Psoas muscle (tissue), 8 donors: Measurements from ENCODE around the gene NPRL2. TPM values are rescaled to one million over a fixed set of nuclear protein-coding genes. Genes with fewer than 3 reads are reported as not detected.

Experiments used
- ATAC-seq, 4 donors: fragments of 200-7000 bp; cut with Tn5 transposase; one replicate each; pipeline ENCODE4 v1.9.1; 2020; ENCODE audit warnings: moderate library complexity in 3 of 4, mild to moderate bottlenecking in 2 of 4
- DNase-seq, 2 donors: peaks; one replicate each; pipeline ENCODE4 v3.0.0-alpha.2; 2020
- H3K27ac ChIP-seq: fragments of 200-600 bp; one replicate; pipeline ENCODE4 v1.8.0; 2022
- H3K27me3 ChIP-seq, 3 donors: fragments of 200-600 bp in 1 of 3; one replicate each; pipeline versions ENCODE4 v1.6.1 to v1.8.0; 2013 to 2022; ENCODE audit warnings: low read length in 2 of 3, mild to moderate bottlenecking in 2 of 3, moderate library complexity in 1 of 3; ENCODE audit not compliant: insufficient read depth in 3 of 3
- H3K36me3 ChIP-seq, 2 donors: fragments of 200-600 bp in 1 of 2; one replicate each; pipeline versions ENCODE4 v1.6.1 to v1.8.0; 2013 to 2022; ENCODE audit warnings: low read depth in 1 of 2, mild to moderate bottlenecking in 1 of 2, moderate library complexity in 1 of 2; ENCODE audit not compliant: insufficient read depth in 1 of 2
- H3K4me1 ChIP-seq: fragments of 200-600 bp; one replicate; pipeline ENCODE4 v1.8.0; 2022
- H3K4me3 ChIP-seq: fragments of 200-600 bp; one replicate; pipeline ENCODE4 v1.8.0; 2022; ENCODE audit warnings: mild to moderate bottlenecking
- H3K9me3 ChIP-seq: fragments of 200-600 bp; one replicate; pipeline ENCODE4 v1.8.0; 2022
- WGBS, 3 donors: extraction: QIAGEN DNeasy Blood & Tissue Kit; methylation state at CpG; one replicate each; pipeline versions ENCODE4 v1.1.6 to v1.1.7; 2013; 5-methylcytosine and 5-hydroxymethylcytosine counted together
- intact Hi-C, 2 donors: fragments of 100-400 bp; cut with DNase I; formaldehyde crosslinking; loops; one replicate each; pipeline versions ENCODE4 v1.11.0 to v1.14.2; 2022
- polyA plus RNA-seq, 3 donors: library from polyadenylated mRNA; stranded (reverse); fragments of 200-250 nt; gene quantifications; one replicate each; pipeline ENCODE4 v1.2.3, GENCODE V29; 2013
- total RNA-seq, 4 donors: library from RNA; stranded (reverse); fragmentation: NEBNext Ultra II Directional in 2 of 4; extraction: Animal tissue kit (Norgen Biotek cat#: 25700) in 2 of 4; gene quantifications; one replicate each; pipeline versions ENCODE4 v1.2.1 to v1.2.4, GENCODE V29; 2021 to 2023
- TF ChIP-seq, protein P1 (sequence below): fragments of 200-600 bp; IDR thresholded peaks from one replicate; pipeline ENCODE4 v1.8.0; 2022; ENCODE audit warnings: antibody characterized with exemption
- donor health status: healthy with polysubstance abuse.
- donor health status: DM: no; HTN: no; CAD: no; lungs with moderate emphysema.
- donor health status: Bipolar disorder and iron deficiency.
- donor health status: healthy.
- donor health status: DM: yes; HTN: yes; CAD: no.
- donor health status: DM: no; HTN: no; CAD: no.
- donor health status: DM: no; HTN: no; CAD: no.
- donor health status: DM: yes; HTN: yes; CAD: no.

Gene NPRL2
- total and polyA plus RNA-seq, 7 donors, result 16.1 to 36.6 (median 21.6) TPM

DNA sequence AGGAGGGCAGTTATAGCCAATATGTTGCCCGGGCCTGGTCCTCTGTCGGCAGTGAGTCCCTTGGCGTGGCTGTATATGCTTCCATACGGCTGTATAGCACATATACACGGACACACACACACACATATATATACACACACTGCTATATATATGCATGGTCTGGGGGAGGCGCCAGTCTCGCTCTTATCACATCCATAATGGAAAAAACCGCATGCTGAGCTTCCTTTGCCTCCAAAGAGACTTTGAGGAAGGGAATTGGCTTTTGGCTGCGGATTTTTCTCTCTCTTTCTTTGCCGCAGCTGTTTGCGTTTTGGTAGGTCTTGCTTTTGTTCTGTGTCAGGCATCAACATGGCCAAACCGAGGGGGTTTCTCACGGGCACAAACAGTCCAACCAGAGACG, 20.0 kb upstream of the NPRL2 start:
- H3K9me3 ChIP-seq, result no peaks in the 10 kb centered on the region
- H3K4me1 ChIP-seq, result no peaks in the 10 kb centered on the region
- intact Hi-C loops, result no loop called here
- 47 to 65% (median 58%) methylated on average over 14 of the region's 14 CpGs for WGBS, 3 donors
- H3K36me3 ChIP-seq, result no peaks in the 10 kb centered on the region
- peaks cover 0 to 3% (median 0%) of the 10 kb centered on the region in 3 donors for H3K27me3 ChIP-seq
- DNase-seq, result no peak
- no peak for ATAC-seq
- H3K27ac ChIP-seq, result no peak overlapping the region
- no peak overlapping the region for H3K4me3 ChIP-seq
- TF ChIP-seq, protein P1, sequence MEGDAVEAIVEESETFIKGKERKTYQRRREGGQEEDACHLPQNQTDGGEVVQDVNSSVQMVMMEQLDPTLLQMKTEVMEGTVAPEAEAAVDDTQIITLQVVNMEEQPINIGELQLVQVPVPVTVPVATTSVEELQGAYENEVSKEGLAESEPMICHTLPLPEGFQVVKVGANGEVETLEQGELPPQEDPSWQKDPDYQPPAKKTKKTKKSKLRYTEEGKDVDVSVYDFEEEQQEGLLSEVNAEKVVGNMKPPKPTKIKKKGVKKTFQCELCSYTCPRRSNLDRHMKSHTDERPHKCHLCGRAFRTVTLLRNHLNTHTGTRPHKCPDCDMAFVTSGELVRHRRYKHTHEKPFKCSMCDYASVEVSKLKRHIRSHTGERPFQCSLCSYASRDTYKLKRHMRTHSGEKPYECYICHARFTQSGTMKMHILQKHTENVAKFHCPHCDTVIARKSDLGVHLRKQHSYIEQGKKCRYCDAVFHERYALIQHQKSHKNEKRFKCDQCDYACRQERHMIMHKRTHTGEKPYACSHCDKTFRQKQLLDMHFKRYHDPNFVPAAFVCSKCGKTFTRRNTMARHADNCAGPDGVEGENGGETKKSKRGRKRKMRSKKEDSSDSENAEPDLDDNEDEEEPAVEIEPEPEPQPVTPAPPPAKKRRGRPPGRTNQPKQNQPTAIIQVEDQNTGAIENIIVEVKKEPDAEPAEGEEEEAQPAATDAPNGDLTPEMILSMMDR, result no peak

DNA sequence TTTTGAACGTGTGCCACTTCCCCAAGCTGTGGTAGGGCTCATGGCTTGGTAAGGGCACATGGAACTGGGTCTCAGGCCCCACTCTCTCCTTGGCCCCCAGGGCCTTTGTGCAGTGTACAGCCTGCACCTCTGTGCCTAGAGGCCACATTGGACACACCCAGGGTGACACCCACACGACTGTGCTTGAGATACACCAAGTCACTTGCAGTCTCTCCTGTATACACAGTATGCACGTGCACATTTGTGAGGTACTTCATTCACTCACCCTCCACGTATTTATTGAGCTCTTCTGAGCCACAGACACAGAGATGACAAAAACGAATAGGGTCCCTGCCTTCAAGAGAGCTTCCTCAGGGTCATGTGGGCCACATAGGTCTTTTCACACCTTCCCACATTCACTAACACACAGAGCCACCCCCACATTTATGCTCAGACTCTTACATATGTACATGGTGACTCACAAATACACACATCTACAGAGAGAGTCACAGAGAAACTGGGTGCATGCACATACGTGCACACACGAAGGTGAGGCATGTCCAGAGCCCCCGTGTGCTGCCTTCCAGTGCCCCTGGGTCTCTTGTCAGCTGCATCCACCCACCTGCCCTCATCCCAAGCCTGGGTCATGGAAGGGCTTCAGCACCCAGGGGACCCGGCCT, 18.6 kb upstream of the NPRL2 start:
- TF ChIP-seq, protein P1, result no peak
- DNase-seq (no peak), ATAC-seq (no peak)
- Histone ChIP-seq H3K4me3 (no peak overlapping the region), H3K27ac (no peak overlapping the region), H3K4me1 (no peaks in the 10 kb centered on the region), H3K36me3 (no peaks in the 10 kb centered on the region), H3K9me3 (no peaks in the 10 kb centered on the region), H3K27me3 (peaks cover 0 to 3% (median 0%) of the 10 kb centered on the region in 3 donors)
- intact Hi-C loops, result loop anchor here in 1 of 2 donors (5.0 kb wide), 1 partner anchor 168 kb away; no protein-coding TSS in a partner anchor
- whole genome bisulfite sequencing, 3 donors, result 81 to 83% (median 83%) methylated on average over 9 of the region's 9 CpGs

DNA sequence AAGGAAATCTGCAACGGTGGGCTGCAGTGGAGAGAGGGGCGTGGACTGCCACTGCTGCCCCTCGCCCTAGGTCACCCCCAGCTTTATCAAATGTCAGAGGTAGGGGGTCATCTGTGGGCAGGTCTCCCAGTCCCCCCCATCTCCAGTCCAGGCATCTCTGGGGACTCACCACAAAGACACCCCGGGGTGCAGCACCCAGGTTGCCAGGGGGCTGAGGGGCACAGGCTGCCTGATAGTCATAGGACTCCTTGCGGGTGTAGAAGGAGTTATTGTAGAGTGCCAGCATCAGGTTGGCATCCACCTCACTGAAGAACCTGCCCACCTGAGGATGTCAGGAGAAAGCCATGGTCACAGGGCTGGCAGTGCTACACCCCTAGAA, 15.3 kb upstream of the NPRL2 start:
- H3K4me1 ChIP-seq, result no peaks in the 10 kb centered on the region
- intact Hi-C loops, result loop anchor here in 1 of 2 donors (5.0 kb wide), 1 partner anchor 171 kb away; no protein-coding TSS in a partner anchor
- ATAC-seq (no peak), DNase-seq (no peak)
- peaks cover 0 to 3% (median 0%) of the 10 kb centered on the region in 3 donors for H3K27me3 ChIP-seq
- WGBS, 3 donors, result 87 to 97% (median 87%) methylated on average over 5 of the region's 5 CpGs
- H3K9me3 ChIP-seq, result no peaks in the 10 kb centered on the region
- no peak overlapping the region for H3K27ac ChIP-seq
- no peaks in the 10 kb centered on the region for H3K36me3 ChIP-seq
- H3K4me3 ChIP-seq, result no peak overlapping the region
- TF ChIP-seq, protein P1, result no peak

DNA sequence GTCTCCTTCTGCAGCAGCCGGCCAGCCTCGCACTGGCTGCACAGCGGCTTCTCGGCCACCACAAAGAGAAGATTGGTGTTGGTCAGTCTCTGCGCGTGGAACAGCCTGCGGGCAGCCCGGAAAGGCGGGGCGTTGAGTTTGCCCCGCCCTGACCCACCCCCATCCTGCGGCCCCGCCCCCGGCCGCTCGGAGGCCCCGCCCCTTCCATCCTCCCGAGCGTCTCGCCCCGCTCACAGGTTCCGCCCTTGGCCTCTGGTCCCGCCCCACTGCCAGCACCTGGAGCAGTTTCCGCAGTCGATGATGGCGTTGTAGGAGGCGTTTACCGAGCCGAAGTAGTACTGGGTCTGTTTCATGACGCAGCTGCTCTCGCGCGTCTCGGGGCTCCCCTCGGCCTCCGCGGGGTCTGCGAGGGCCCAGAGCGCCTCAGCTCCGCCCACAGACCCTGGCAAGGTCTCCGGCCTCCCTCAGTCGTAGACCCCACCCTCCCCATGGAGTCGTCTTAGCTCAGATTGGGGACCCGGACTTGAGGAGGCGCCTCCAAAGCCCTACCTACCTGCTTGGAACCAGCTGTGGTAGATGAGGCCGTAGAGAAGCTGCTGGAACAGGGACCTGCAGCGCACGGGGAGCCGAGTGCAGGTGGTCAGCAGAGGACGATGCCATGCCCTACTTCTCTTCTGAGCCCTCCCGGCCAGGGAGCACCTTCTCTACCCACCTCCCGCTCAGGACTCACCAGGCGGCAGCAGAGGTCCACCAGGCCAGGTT, 14.7 kb upstream of the NPRL2 start:
- Histone ChIP-seq H3K4me1 (no peaks in the 10 kb centered on the region), H3K36me3 (no peaks in the 10 kb centered on the region), H3K9me3 (no peaks in the 10 kb centered on the region), H3K27ac (no peak overlapping the region), H3K27me3 (peaks cover 0 to 3% (median 0%) of the 10 kb centered on the region in 3 donors), H3K4me3 (peak overlapping the region; percentile 57)
- intact Hi-C loops, result loop anchor here in 1 of 2 donors (5.0 kb wide), 1 partner anchor 172 kb away; no protein-coding TSS in a partner anchor
- peak; percentile 79 to 90 for DNase-seq
- peak; percentile 54 to 93 (median 84) for ATAC-seq
- 17 to 19% (median 18%) methylated on average over 45 to 53 of the region's 53 CpGs for WGBS, 3 donors
- TF ChIP-seq, protein P1, result no peak
